ENCODE results near the gene CPEB2.

- TF ChIP-seq GLIS3 (CRISPR knock-in tag; IDR thresholded peaks at IDR 0.05) (no peak), ZNF8 (CRISPR knock-in tag; IDR thresholded peaks at IDR 0.05) (no peak), PPARA (CRISPR knock-in tag; IDR thresholded peaks at IDR 0.05; ENCODE audit: borderline replicate concordance) (no peak), ESRRG (CRISPR knock-in tag; IDR thresholded peaks at IDR 0.05) (no peak), PATZ1 (CRISPR knock-in tag; IDR thresholded peaks at IDR 0.05; ENCODE audit: borderline replicate concordance) (no peak), ZFP3 (CRISPR knock-in tag; IDR thresholded peaks at IDR 0.05) (no peak), RARB (CRISPR knock-in tag; IDR thresholded peaks at IDR 0.05) (no peak), ISL1 (CRISPR knock-in tag; IDR thresholded peaks at IDR 0.05) (no peak), CREB5 (CRISPR knock-in tag; IDR thresholded peaks at IDR 0.05; ENCODE audit: low read depth) (no peak), ZC3H10 (CRISPR knock-in tag; IDR thresholded peaks at IDR 0.05) (no peak), TCF4 (CRISPR knock-in tag; IDR thresholded peaks at IDR 0.05; ENCODE audit: borderline replicate concordance) (no peak), CSDC2 (CRISPR knock-in tag; IDR thresholded peaks at IDR 0.05) (no peak), TOX (CRISPR knock-in tag; IDR thresholded peaks at IDR 0.05; ENCODE audit: borderline replicate concordance) (no peak)
Observed at GRCh38 chr4:15018361-15018760, 16.1 kb downstream of the CPEB2 start.

All from SK-N-SH treated with all-trans-retinoic acid at 6 μM for 48 hours (cell line).